Measurements from ENCODE around the gene NSD2. TPM values are rescaled to one million over a fixed set of nuclear protein-coding genes. Genes with fewer than 3 reads are reported as not detected.

Gene NSD2
- total RNA-seq, 1 experiment from 2014 or later, result 69.0 TPM

DNA sequence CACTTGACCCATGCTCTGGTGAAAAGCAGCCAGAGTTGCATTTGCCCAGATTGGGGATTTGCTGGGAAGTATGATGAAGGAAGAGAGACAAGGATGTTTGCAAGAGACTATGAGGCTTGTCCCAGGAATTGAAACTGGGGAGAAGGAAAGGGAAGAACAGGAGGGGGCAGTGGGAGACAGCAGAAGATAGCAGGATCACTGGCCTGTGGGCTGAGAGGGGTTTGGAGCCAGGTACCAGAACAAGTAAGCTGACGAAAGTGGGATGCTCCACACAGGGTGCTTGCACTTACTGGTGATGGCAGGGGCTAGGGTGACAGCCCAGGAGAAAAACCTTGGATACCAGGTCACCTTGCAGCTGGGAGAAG lies 11.8 kb upstream of the NSD2 start:
- TF ChIP-seq EZH2phosphoT487 (IDR thresholded peaks at IDR 0.05; ENCODE audit: borderline replicate concordance, low read length) (no peak), EZH2 (IDR thresholded peaks at IDR 0.05; ENCODE audit: low read length, unreplicated experiment) (no peak)
- TF ChIP-seq, protein P1, sequence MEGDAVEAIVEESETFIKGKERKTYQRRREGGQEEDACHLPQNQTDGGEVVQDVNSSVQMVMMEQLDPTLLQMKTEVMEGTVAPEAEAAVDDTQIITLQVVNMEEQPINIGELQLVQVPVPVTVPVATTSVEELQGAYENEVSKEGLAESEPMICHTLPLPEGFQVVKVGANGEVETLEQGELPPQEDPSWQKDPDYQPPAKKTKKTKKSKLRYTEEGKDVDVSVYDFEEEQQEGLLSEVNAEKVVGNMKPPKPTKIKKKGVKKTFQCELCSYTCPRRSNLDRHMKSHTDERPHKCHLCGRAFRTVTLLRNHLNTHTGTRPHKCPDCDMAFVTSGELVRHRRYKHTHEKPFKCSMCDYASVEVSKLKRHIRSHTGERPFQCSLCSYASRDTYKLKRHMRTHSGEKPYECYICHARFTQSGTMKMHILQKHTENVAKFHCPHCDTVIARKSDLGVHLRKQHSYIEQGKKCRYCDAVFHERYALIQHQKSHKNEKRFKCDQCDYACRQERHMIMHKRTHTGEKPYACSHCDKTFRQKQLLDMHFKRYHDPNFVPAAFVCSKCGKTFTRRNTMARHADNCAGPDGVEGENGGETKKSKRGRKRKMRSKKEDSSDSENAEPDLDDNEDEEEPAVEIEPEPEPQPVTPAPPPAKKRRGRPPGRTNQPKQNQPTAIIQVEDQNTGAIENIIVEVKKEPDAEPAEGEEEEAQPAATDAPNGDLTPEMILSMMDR (conservative IDR thresholded peaks at IDR 0.05; ENCODE audit: low read depth, low read length), result no peak
- Histone ChIP-seq H3K36me3 (ENCODE audit: low read depth, low read length) (no peaks in the 10 kb centered on the region), H3K27me3 (ENCODE audit: low read length) (no peaks in the 10 kb centered on the region), H3K9me2 (replicated peaks; ENCODE audit: low read length) (no peaks in the 10 kb centered on the region), H3K9me3 (ENCODE audit: low read length) (no peaks in the 10 kb centered on the region), H3K4me3 (ENCODE audit: low read length) (no peak overlapping the region), H3K4me2 (ENCODE audit: low read length) (no peak overlapping the region), H3K27ac (ENCODE audit: low read length) (no peak overlapping the region), H3K9ac (ENCODE audit: low read length) (no peak overlapping the region), H3K79me2 (ENCODE audit: low read length) (peaks cover 27% of the 10 kb centered on the region), H2AFZ (ENCODE audit: low read length) (no peak overlapping the region), H3K4me1 (ENCODE audit: insufficient read depth, low read length) (0 out of 2 replicates have a peak, but pooled peaks cover 6% of the 10 kb centered on the region), H4K20me1 (ENCODE audit: low read length) (no peaks in the 10 kb centered on the region), H3F3A (ENCODE audit: low read length, unreplicated experiment) (no peaks in the 10 kb centered on the region)
- no TSS peak for BruUV-seq (replicated peaks)
- intact Hi-C loops (cut with micrococcal nuclease), result no loop called here
- DNase-seq (no peak), ATAC-seq (no peak)
- ChIA-PET POLR2A (ENCODE audit: unreplicated experiment) (no interaction called here), CTCF (no interaction called here)

DNA sequence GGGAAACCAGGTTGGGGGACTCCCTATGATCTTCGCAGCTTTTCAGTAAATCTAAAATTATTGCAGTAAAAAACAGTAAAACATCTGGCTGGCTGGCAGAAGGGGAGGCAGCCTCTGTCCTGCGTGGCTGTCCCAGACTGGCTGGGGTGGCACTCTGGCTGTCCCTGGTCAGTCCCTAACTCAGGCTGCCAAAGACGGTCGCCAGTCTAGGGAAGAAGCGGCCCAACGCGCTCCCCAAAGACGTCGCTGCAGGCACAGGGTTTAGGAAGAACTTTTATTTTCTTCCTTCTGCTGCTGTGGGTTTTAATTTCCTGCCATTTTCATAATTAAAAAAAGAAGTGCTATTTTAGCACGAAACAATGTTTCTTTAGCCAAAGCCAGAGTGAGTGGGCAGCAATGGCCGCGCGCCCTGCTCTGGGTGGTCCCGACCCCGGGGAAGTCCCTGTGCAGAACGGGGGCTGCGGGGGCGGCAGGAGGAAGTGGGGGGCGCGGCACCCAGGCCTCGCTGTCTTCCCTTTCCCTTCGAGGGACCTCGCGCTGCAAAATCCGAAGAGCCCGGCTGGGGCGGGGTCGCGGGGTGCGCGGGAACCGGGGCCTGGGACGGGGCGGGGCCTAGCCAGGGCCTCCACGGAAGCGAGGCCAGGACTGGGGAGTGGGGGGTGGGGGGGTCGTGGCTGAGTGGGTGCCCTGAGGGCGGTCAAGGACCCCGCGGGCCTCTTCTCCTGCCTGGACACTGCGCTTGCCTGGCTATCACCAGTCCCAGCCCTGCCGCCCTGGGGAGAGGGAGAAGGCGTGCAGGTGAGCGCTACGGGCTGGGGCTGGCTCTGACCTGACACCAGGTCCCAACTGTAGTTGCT lies 8.9 kb upstream of the NSD2 start:
- CTCF ChIA-PET, result no interaction called here
- Histone ChIP-seq H3K79me2 (ENCODE audit: low read length) (0 out of 2 replicates have a peak, but pooled peaks cover 4% of the 10 kb centered on the region), H3K4me3 (ENCODE audit: low read length) (no peak overlapping the region), H3F3A (ENCODE audit: low read length, unreplicated experiment) (no peaks in the 10 kb centered on the region), H3K9me2 (replicated peaks; ENCODE audit: low read length) (no peaks in the 10 kb centered on the region), H3K27me3 (ENCODE audit: low read length) (no peaks in the 10 kb centered on the region), H3K9ac (ENCODE audit: low read length) (no peak overlapping the region), H3K4me2 (ENCODE audit: low read length) (no peak overlapping the region), H3K36me3 (ENCODE audit: low read depth, low read length) (no peaks in the 10 kb centered on the region), H2AFZ (ENCODE audit: low read length) (no peak overlapping the region), H3K9me3 (ENCODE audit: low read length) (no peaks in the 10 kb centered on the region), H4K20me1 (ENCODE audit: low read length) (no peaks in the 10 kb centered on the region), H3K27ac (ENCODE audit: low read length) (no peak overlapping the region), H3K4me1 (ENCODE audit: insufficient read depth, low read length) (0 out of 2 replicates have a peak, but pooled peaks cover 3% of the 10 kb centered on the region)
- ATAC-seq (no peak), DNase-seq (no peak)
- TF ChIP-seq, protein P1 (conservative IDR thresholded peaks at IDR 0.05; ENCODE audit: low read depth, low read length), result no peak
- TF ChIP-seq EZH2phosphoT487 (IDR thresholded peaks at IDR 0.05; ENCODE audit: borderline replicate concordance, low read length) (no peak), EZH2 (IDR thresholded peaks at IDR 0.05; ENCODE audit: low read length, unreplicated experiment) (no peak)
- POLR2A ChIA-PET (ENCODE audit: unreplicated experiment), result interaction anchor here (0.6 kb wide), 1 partner anchor 150 kb away, joined by 3 read pairs; the partner anchor contains the start of gene SLBP
- BruUV-seq (replicated peaks), result no TSS peak
- intact Hi-C loops (cut with micrococcal nuclease), result no loop called here

DNA sequence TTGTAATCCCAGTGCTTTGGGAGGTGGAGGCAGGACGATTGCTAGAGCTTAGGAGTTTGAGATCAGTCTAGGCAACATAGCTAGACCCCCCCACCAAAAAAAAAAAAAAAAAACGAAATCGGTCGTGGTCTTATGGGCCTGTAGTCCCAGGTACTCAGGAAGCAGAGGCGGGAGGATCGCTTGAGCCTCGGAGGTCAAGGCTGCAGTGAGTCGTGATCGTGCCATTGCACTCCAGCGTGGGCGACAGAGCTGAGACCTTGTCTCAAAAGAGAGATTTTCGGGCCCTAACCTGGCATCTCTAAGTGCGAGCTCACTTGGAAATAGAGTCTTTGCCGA lies 8.3 kb upstream of the NSD2 start:
- no peaks in the 10 kb centered on the region for H3K27me3 ChIP-seq (ENCODE audit: low read length)

More for the DNA sequence above, 8.3 kb upstream of the NSD2 start:
- Histone ChIP-seq H3K79me2 (ENCODE audit: low read length) (no peaks in the 10 kb centered on the region), H3K27ac (ENCODE audit: low read length) (no peak overlapping the region), H3K9me2 (replicated peaks; ENCODE audit: low read length) (no peaks in the 10 kb centered on the region), H4K20me1 (ENCODE audit: low read length) (no peaks in the 10 kb centered on the region), H3F3A (ENCODE audit: low read length, unreplicated experiment) (no peaks in the 10 kb centered on the region), H3K4me3 (ENCODE audit: low read length) (no peak overlapping the region), H2AFZ (ENCODE audit: low read length) (no peak overlapping the region), H3K36me3 (ENCODE audit: low read depth, low read length) (no peaks in the 10 kb centered on the region), H3K9ac (ENCODE audit: low read length) (no peak overlapping the region), H3K4me1 (ENCODE audit: insufficient read depth, low read length) (no peaks in the 10 kb centered on the region), H3K4me2 (ENCODE audit: low read length) (no peak overlapping the region), H3K9me3 (ENCODE audit: low read length) (no peaks in the 10 kb centered on the region)
- ChIA-PET CTCF (no interaction called here), POLR2A (ENCODE audit: unreplicated experiment) (no interaction called here)
- ATAC-seq (no peak), DNase-seq (no peak)
- BruUV-seq (replicated peaks), result no TSS peak
- intact Hi-C loops (cut with micrococcal nuclease), result no loop called here
- TF ChIP-seq EZH2phosphoT487 (IDR thresholded peaks at IDR 0.05; ENCODE audit: borderline replicate concordance, low read length), result no peak
- TF ChIP-seq, protein P1 (conservative IDR thresholded peaks at IDR 0.05; ENCODE audit: low read depth, low read length), result no peak
- no peak for TF ChIP-seq EZH2 (IDR thresholded peaks at IDR 0.05; ENCODE audit: low read length, unreplicated experiment)
